Sigmoid colon (tissue), 4 donors: ENCODE data around the gene CACNG4.

Experiments
- CTCF ChIP-seq, 4 experiments: fragments of 450-650 bp in 3 of 4; fragments of 200-600 bp in 1 of 4; IDR thresholded peaks; one replicate each; pipeline ENCODE4 v1.5.1; 2016 to 2019; ENCODE audit warnings: antibody characterized with exemption in 4 of 4, mild to moderate bottlenecking in 3 of 4, moderate library complexity in 2 of 4
- POLR2A ChIP-seq, 2 donors: fragments of 450-650 bp; IDR thresholded peaks; one replicate each; pipeline ENCODE4 v1.6.1; 2016; ENCODE audit warnings: antibody characterized with exemption in 2 of 2, mild to moderate bottlenecking in 2 of 2, moderate library complexity in 2 of 2
- POLR2AphosphoS5 ChIP-seq, 4 donors: sonication (generic); formaldehyde crosslinking; IDR thresholded peaks; one replicate each; pipeline ENCODE4 v1.6.1; 2017; ENCODE audit warnings: antibody characterized with exemption in 4 of 4

- no peak for TF ChIP-seq POLR2A (IDR thresholded peaks at IDR 0.05)
- TF ChIP-seq CTCF (IDR thresholded peaks at IDR 0.05), result no peak
- TF ChIP-seq POLR2AphosphoS5 (IDR thresholded peaks at IDR 0.05), result peak in 1 of 4 donors; percentile 8
Measured at GRCh38 chr17:67067571-67068482, 103.3 kb downstream of the CACNG4 start.
